T-helper 2 cell treated with Interferon-gamma antibody and Interleukin-4, amounts not matched to agents 5 μg/mL and 100 μg/mL, for 36 hours (primary cell): Measurements from ENCODE around the gene RPL14.

ENCODE experiments used
- DNase-seq: peaks from one replicate; pipeline ENCODE4 v3.0.0; 2021; ENCODE audit warnings: low spot score
- H3K27ac Mint-ChIP-seq: one replicate; pipeline ENCODE4 v1.8.0; 2021; ENCODE audit warnings: mild to moderate bottlenecking, mixed read lengths
- H3K27me3 Mint-ChIP-seq: one replicate; pipeline ENCODE4 v1.8.0; 2021; ENCODE audit warnings: low read depth, mixed read lengths
- H3K36me3 Mint-ChIP-seq: one replicate; pipeline ENCODE4 v1.8.0; 2021; ENCODE audit warnings: low read depth, mixed read lengths
- H3K4me1 Mint-ChIP-seq: one replicate; pipeline ENCODE4 v1.8.0; 2021; ENCODE audit warnings: low read depth, mixed read lengths
- H3K4me3 Mint-ChIP-seq: one replicate; pipeline ENCODE4 v1.8.0; 2022; ENCODE audit warnings: mild to moderate bottlenecking, moderate library complexity, mixed read lengths
- H3K9me3 Mint-ChIP-seq: one replicate; pipeline ENCODE4 v1.8.0; 2021; ENCODE audit warnings: mixed read lengths

The RPL14 gene

GRCh38 chr3:40456940-40457823 lies at the start of gene RPL14:
Gene RPL14, plus strand, starts transcription at chr3:40457339. Its CDS starts 133 bp downstream, at chr3:40457472.
- Mint-ChIP-seq H3K4me3 (peak within 1 kb of the TSS; percentile 89), H3K27ac (peak within 1 kb of the TSS; percentile 95), H3K4me1 (peaks cover 50% of the 10 kb centered on the region), H3K9me3 (no peaks in the 10 kb centered on the region), H3K36me3 (peaks cover 35% of the 10 kb centered on the region), H3K27me3 (no peaks in the 10 kb centered on the region)
- peak; percentile 94 for DNase-seq

DNA sequence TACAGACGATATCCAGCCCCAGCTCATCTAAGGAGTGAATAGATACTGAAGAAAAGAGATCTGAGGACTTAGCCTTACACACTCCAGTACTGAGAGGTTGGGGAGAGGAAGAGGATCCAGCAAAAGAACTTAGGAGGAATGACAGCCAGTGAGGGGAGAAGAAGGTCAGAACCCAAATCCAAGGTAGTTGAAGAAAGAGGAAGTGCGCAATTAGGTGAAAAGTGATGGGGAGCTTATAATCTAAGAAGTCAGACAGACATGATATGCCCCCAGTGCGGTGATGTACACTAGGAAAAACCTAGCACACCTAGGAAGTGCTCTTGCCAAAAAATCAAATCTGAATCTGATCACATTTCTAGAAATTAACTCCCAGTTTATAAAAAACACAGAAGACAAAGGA lies 49.5 kb upstream of the RPL14 start:
- DNase-seq = no peak
- Mint-ChIP-seq H3K4me3 (no peak overlapping the region), H3K4me1 (no peaks in the 10 kb centered on the region), H3K36me3 (no peaks in the 10 kb centered on the region), H3K27ac (no peak overlapping the region), H3K27me3 (peaks cover 1% of the 10 kb centered on the region), H3K9me3 (no peaks in the 10 kb centered on the region)

DNA sequence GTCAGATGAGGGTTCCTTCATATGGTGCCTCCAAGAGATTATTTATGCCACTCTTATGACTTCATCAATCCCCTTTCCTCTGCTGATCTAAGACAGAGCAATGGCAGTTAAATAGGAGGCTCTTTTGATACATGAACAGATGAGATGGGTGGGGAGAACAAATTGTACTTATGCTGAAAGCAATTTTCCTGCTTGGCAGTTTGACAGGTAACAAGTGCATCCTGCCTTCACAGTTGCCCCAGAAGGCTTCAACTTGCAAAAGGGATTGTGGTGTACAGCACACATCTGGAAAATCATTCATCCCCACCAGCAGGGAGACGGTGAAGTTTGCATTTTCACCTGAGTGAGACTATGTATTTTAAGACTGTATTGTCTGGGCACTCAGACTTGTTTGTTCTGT lies 42.9 kb upstream of the RPL14 start:
- Mint-ChIP-seq H3K27me3 (peaks cover 17% of the 10 kb centered on the region), H3K36me3 (no peaks in the 10 kb centered on the region), H3K27ac (no peak overlapping the region), H3K4me3 (no peak overlapping the region), H3K4me1 (no peaks in the 10 kb centered on the region), H3K9me3 (no peaks in the 10 kb centered on the region)
- no peak for DNase-seq

DNA sequence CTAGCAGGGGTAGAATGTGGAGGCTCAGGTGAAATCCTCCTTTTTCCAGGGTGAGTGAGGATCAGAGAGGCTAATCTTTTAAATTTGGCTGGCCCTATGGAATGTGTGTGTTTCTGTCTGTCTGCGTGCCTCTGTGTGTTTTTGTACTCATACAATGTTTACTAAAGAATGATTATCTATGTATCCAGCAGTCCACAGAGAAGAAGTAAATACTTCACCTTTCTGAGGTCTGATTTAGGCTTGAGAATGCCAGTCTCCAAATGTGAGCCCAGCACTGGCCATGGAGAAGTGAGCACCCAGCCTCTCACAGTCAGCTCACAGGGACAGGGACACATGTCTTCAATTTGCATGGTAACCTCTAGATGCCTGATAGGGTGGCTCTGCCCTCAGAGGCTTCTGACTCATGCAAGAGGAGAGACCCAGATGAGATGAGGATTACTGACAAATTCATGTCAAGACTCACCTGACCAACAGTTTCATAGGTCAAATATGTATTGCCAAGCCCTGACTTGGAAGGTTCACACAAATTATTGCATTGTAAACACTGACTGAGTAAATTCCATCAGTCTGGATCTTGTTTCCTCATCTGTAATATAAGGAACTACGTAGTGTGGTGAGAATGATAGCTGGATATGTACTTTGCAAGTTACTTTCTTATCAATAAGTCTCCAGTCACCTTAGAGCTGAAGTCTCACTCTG lies 39.1 kb upstream of the RPL14 start:
- Mint-ChIP-seq H3K4me1 (no peaks in the 10 kb centered on the region), H3K36me3 (no peaks in the 10 kb centered on the region), H3K27ac (no peak overlapping the region), H3K4me3 (no peak overlapping the region), H3K9me3 (no peaks in the 10 kb centered on the region), H3K27me3 (peaks cover 12% of the 10 kb centered on the region)
- DNase-seq = no peak

DNA sequence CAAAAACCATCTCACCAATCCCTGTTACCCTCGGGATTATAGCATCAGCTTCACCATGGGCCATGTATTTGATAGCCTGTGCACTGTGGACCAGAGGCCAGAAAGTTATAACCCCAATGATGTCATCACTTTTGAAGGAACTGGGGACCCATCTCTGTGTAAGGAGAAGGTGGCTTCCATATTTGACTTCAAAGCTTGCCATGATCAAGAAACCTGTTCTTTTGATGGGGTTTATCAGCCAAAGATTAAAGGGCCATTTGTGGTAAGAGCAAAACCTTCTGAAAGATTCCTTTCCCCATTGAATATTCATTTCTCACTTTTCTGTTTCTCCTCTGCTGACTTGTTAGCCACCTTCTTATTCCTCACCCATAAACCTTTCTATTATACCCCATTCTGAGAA lies 34.3 kb upstream of the RPL14 start:
- Mint-ChIP-seq H3K36me3 (no peaks in the 10 kb centered on the region), H3K9me3 (no peaks in the 10 kb centered on the region), H3K4me3 (no peak overlapping the region), H3K27me3 (no peaks in the 10 kb centered on the region), H3K4me1 (no peaks in the 10 kb centered on the region), H3K27ac (no peak overlapping the region)
- DNase-seq = no peak

GRCh38 chr3:40427045-40427669 lies 30.0 kb upstream of the RPL14 start:
- Mint-ChIP-seq H3K27ac (no peak overlapping the region), H3K4me3 (no peak overlapping the region), H3K36me3 (no peaks in the 10 kb centered on the region), H3K4me1 (no peaks in the 10 kb centered on the region), H3K9me3 (no peaks in the 10 kb centered on the region), H3K27me3 (no peaks in the 10 kb centered on the region)
- DNase-seq = no peak

- no peak overlapping the region for H3K27ac Mint-ChIP-seq
- no peaks in the 10 kb centered on the region for H3K27me3 Mint-ChIP-seq
- DNase-seq = no peak
These were observed 24.3 kb upstream of the RPL14 start for GRCh38 chr3:40432793-40433192.

DNA sequence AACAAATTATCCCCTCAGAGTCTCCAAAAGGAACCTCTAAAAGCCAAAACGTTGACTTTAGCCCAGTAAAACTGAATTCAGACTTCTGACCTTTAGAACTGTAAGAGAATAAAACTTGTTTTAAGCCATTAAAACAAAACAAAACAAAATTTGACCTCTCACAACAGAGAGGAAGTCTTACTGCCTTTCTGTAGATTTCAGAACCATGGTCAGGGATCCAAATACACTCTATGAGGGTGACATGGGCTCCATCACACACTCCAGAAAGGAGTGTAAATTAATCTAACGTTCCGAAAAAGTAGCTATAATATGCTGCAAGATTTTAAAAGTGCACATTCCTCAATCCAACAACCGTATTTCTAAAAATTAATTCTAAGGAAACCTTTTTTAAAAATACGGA lies 19.2 kb upstream of the RPL14 start:
- Mint-ChIP-seq H3K4me1 (no peaks in the 10 kb centered on the region), H3K27ac (no peak overlapping the region), H3K36me3 (no peaks in the 10 kb centered on the region), H3K9me3 (no peaks in the 10 kb centered on the region), H3K27me3 (no peaks in the 10 kb centered on the region), H3K4me3 (no peak overlapping the region)
- DNase-seq = no peak

More at GRCh38 chr3:40432793-40433192, 24.3 kb upstream of the RPL14 start:
- H3K9me3 Mint-ChIP-seq = no peaks in the 10 kb centered on the region
- no peaks in the 10 kb centered on the region for H3K4me1 Mint-ChIP-seq
- H3K36me3 Mint-ChIP-seq = no peaks in the 10 kb centered on the region
- H3K4me3 Mint-ChIP-seq = no peak overlapping the region

DNA sequence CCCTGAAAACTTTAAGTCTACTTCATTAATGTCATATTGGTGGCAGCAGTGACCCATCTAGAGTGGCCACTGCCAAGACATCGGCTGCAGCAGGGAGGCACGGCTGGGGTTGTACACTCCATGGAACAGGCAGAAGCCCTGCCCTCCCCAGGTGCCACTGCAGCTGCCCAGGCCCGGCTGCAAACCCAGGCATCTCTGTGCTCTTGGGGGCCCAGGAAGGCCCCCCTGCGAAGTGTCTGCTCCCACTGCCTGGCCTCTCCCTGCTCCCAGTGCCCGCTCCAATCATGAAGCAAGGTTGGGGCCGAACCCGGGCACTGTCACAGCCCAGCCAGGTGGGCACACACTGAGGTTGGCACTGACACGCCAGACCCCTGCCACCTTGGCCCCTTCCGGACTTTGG lies 12.1 kb upstream of the RPL14 start:
- Mint-ChIP-seq H3K27me3 (no peaks in the 10 kb centered on the region), H3K9me3 (no peaks in the 10 kb centered on the region), H3K27ac (no peak overlapping the region), H3K36me3 (no peaks in the 10 kb centered on the region), H3K4me1 (peaks cover 1% of the 10 kb centered on the region), H3K4me3 (no peak overlapping the region)
- no peak for DNase-seq

- Mint-ChIP-seq H3K4me3 (no peak overlapping the region), H3K27ac (no peak overlapping the region), H3K27me3 (no peaks in the 10 kb centered on the region), H3K9me3 (no peaks in the 10 kb centered on the region), H3K4me1 (peaks cover 1% of the 10 kb centered on the region), H3K36me3 (peaks cover 1% of the 10 kb centered on the region)
- DNase-seq = no peak
These were observed 11.3 kb upstream of the RPL14 start for GRCh38 chr3:40445880-40446279.

DNA sequence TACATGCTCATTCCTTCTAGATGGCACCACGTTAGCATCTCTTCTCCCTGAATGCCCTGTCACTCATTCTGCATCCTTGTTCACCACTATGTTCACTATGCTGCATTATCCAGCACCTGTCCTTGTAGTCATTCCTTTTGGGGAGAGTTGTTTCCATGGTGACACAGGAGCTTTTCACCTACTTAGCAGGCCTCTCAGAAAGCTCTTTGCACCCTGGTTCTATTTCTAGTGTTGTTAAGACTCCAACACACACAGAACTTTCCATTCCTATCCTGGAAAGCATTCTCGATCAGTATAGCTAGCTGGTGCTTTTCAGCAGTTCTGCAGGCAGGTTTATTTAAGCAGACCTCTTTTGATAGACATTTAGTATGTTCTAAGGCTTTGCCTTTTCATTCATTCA lies 6.7 kb upstream of the RPL14 start:
- Mint-ChIP-seq H3K4me1 (peaks cover 15% of the 10 kb centered on the region), H3K27ac (no peak overlapping the region), H3K4me3 (no peak overlapping the region), H3K36me3 (peaks cover 2% of the 10 kb centered on the region), H3K9me3 (no peaks in the 10 kb centered on the region), H3K27me3 (no peaks in the 10 kb centered on the region)
- DNase-seq = no peak

DNA sequence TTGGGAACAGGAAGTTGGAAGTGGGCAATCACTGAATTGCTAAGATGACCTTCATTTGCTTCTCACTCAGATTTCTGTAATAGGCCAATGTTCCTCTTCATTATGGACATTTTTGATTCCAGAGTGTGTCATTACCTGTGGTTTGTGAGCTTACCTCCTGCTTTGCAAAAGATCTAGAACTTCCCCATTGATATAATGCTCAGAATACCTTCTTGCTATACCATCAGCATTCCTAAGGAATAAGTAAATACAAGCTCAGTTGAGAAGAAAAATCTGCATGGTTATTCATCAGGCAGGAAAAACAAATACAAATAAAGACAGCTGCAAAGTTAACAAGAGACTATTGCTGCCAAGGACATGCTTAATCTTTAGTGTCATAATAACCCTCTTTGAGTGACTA lies 5.6 kb upstream of the RPL14 start:
- H3K27me3 Mint-ChIP-seq = no peaks in the 10 kb centered on the region
- no peak overlapping the region for H3K4me3 Mint-ChIP-seq
- peak overlapping the region; percentile 32 for H3K27ac Mint-ChIP-seq

DNA sequence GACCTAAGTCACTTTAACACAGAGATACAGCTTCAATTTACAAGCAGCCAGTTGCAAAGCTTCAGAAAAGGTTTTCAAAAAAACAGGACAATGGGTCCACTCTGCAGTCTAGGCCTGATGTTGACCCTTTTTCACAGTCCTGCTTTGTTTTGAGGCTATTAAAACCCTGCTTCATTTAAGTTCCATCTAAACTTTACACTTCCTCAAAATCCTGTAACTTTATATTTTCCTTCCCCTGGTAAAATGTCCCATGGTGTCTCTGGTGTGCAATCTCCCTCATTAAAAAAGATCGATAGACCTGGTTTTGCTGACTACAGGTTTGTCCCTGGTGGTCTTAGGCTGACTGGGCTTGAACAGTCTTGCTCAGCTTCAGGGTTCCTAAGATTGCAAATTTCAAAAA lies 5.1 kb upstream of the RPL14 start:
- no peaks in the 10 kb centered on the region for H3K9me3 Mint-ChIP-seq
- H3K27me3 Mint-ChIP-seq = no peaks in the 10 kb centered on the region
- H3K27ac Mint-ChIP-seq = peak overlapping the region; percentile 98
- H3K36me3 Mint-ChIP-seq = peaks cover 2% of the 10 kb centered on the region
- peaks cover 23% of the 10 kb centered on the region for H3K4me1 Mint-ChIP-seq
- H3K4me3 Mint-ChIP-seq = peak overlapping the region; percentile 97
- no peak for DNase-seq

More for the DNA sequence above, 5.6 kb upstream of the RPL14 start:
- DNase-seq = no peak
- peaks cover 21% of the 10 kb centered on the region for H3K4me1 Mint-ChIP-seq
- H3K36me3 Mint-ChIP-seq = peaks cover 2% of the 10 kb centered on the region
- H3K9me3 Mint-ChIP-seq = no peaks in the 10 kb centered on the region

GRCh38 chr3:40452562-40452875 lies 4.6 kb upstream of the RPL14 start:
- Mint-ChIP-seq H3K36me3 (peaks cover 2% of the 10 kb centered on the region), H3K9me3 (no peaks in the 10 kb centered on the region), H3K27me3 (no peaks in the 10 kb centered on the region), H3K27ac (peak overlapping the region; percentile 98), H3K4me3 (peak overlapping the region; percentile 97), H3K4me1 (peaks cover 23% of the 10 kb centered on the region)
- no peak for DNase-seq
